GM12878 (cell line): Measurements from ENCODE around the gene ZNF493. TPM values are rescaled to one million over a fixed set of nuclear protein-coding genes. Genes with fewer than 3 reads are reported as not detected.

Experiments
- ATF3 ChIP-seq: IDR thresholded peaks from 2 replicates; pipeline ENCODE4 v1.6.1; 2011; ENCODE audit warnings: low read depth, mild to moderate bottlenecking, low read length, moderate library complexity, borderline replicate concordance; ENCODE audit errors: extremely low read depth
- BHLHE40 ChIP-seq, 2 experiments: fragments of 450-650 bp in 1 of 2; IDR thresholded peaks; 2 replicates each; pipeline ENCODE4 v1.6.1; 2011 to 2017; ENCODE audit warnings: low read depth in 2 of 2, borderline replicate concordance in 1 of 2, improper control_type of control experiment in 1 of 2, low read length in 1 of 2, mild to moderate bottlenecking in 1 of 2
- BRCA1 ChIP-seq: IDR thresholded peaks from 2 replicates; pipeline ENCODE4 v1.6.1; 2011; ENCODE audit warnings: low read depth, low read length, improper control_type of control experiment
- CBX5 ChIP-seq: sonication (generic); IDR thresholded peaks from 2 replicates; pipeline ENCODE4 v1.6.1; 2016; ENCODE audit warnings: low read depth, moderate library complexity, mild to moderate bottlenecking, inconsistent platforms
- CHD2 ChIP-seq: IDR thresholded peaks from 2 replicates; pipeline ENCODE4 v1.6.1; 2011; ENCODE audit warnings: low read depth, low read length, improper control_type of control experiment, borderline replicate concordance
- CUX1 ChIP-seq: IDR thresholded peaks from 2 replicates; pipeline ENCODE4 v1.6.1; 2012; ENCODE audit warnings: improper control_type of control experiment, low read depth, low read length; ENCODE audit not compliant: insufficient replicate concordance
- EGR1 ChIP-seq, 2 experiments: IDR thresholded peaks; 1 replicate in 1 of 2; 2 replicates in 1 of 2; pipeline ENCODE4 v1.6.1; 2011 to 2012; ENCODE audit warnings: low read depth in 2 of 2, low read length in 2 of 2, borderline replicate concordance in 1 of 2, mild to moderate bottlenecking in 1 of 2, moderate library complexity in 1 of 2
- ESRRA ChIP-seq: IDR thresholded peaks from 2 replicates; pipeline ENCODE4 v1.6.1; 2012; ENCODE audit warnings: mild to moderate bottlenecking, low read length, improper control_type of control experiment
- HDAC6 ChIP-seq: fragments of 200-600 bp; sonication (generic); IDR thresholded peaks from one replicate; pipeline ENCODE4 v1.8.0; 2017; ENCODE audit warnings: antibody characterized with exemption; ENCODE audit not compliant: unreplicated experiment
- KDM1A ChIP-seq: fragments of 200-600 bp; sonication (generic); IDR thresholded peaks from 2 replicates; pipeline ENCODE4 v1.6.1; 2016; ENCODE audit warnings: borderline replicate concordance
- LARP7 ChIP-seq: fragments of 450-650 bp; IDR thresholded peaks from 2 replicates; pipeline ENCODE4 v1.6.1; 2017; ENCODE audit warnings: mild to moderate bottlenecking
- NR2C1 ChIP-seq: fragments of 450-650 bp; IDR thresholded peaks from 2 replicates; pipeline ENCODE4 v1.6.1; 2017; ENCODE audit warnings: antibody characterized with exemption, mild to moderate bottlenecking, moderate library complexity
- RAD21 ChIP-seq: IDR thresholded peaks from 2 replicates; pipeline ENCODE4 v1.6.1; 2011; ENCODE audit warnings: mild to moderate bottlenecking, low read depth, low read length, moderate library complexity; ENCODE audit not compliant: insufficient read depth
- SMC3 ChIP-seq: IDR thresholded peaks from 2 replicates; pipeline ENCODE4 v1.6.1; 2011; ENCODE audit warnings: low read length, improper control_type of control experiment, borderline replicate concordance
- SRF ChIP-seq, 2 experiments: IDR thresholded peaks; 2 replicates each; pipeline ENCODE4 v1.6.1; 2011; ENCODE audit warnings: low read depth in 2 of 2, low read length in 2 of 2, mild to moderate bottlenecking in 1 of 2, moderate library complexity in 1 of 2
- YY1 ChIP-seq: IDR thresholded peaks from 2 replicates; pipeline ENCODE4 v1.6.1; 2011; ENCODE audit warnings: low read depth, mild to moderate bottlenecking, low read length
- ZBTB11 ChIP-seq: fragments of 450-650 bp; formaldehyde crosslinking; IDR thresholded peaks from 2 replicates; pipeline ENCODE4 v1.5.0; 2022; ENCODE audit warnings: mild to moderate bottlenecking, missing genetic modification characterization
- polyA plus RNA-seq, 11 experiments: library from polyadenylated mRNA; depleted of rRNA in 4 of 11; unstranded in 6 of 11; stranded (reverse) in 5 of 11; fragments of >200 nt; fragmentation: Nextera tagmentation in 4 of 11; fragmentation: Illumina TruSeq in 1 of 11; extraction: Ambion mirVana in 4 of 11; extraction: Trizol in 1 of 11; gene quantifications; 1 replicate in 1 of 11; 2 replicates in 10 of 11; pipeline versions ENCODE4 v1.2.1 to v1.2.3, GENCODE V29; 2011 to 2016; ENCODE audit warnings: inconsistent platforms in 2 of 11, missing spikeins in 2 of 11, low read depth in 1 of 11
- total RNA-seq, 4 experiments: library from RNA; depleted of rRNA in 3 of 4; stranded (reverse); fragments of >200 nt in 3 of 4; fragmentation: Illumina TruSeq in 1 of 4; extraction: Trizol in 1 of 4; gene quantifications; 2 replicates each; pipeline versions ENCODE4 v1.2.1 to v1.2.3, GENCODE V29; 2013 to 2021

The ZNF493 gene
- total and polyA plus RNA-seq, 10 of the 15 experiments (the other 5 are each of a cell fraction or from before 2014, with no cell fraction given): 2.9 to 17.6 (median 8.3) TPM

- TF ChIP-seq CUX1 (no peak), ATF3 (no peak), KDM1A (no peak), EGR1 (IDR thresholded peaks at IDR 0.05; ENCODE audit: borderline replicate concordance in 1 of 2, low read depth in 2 of 2, low read length in 2 of 2) (no peak), BHLHE40 (IDR thresholded peaks at IDR 0.05; ENCODE audit: borderline replicate concordance in 1 of 2, low read depth in 2 of 2, low read length in 1 of 2) (no peak), HDAC6 (no peak), LARP7 (no peak), YY1 (peak; percentile 87), NR2C1 (no peak), SMC3 (no peak), CHD2 (peak; percentile 76; the same call in 1 of the 2 replicates), ZBTB11 (no peak), RAD21 (no peak), SRF (IDR thresholded peaks at IDR 0.05; ENCODE audit: low read depth in 2 of 2, low read length in 2 of 2) (peak in 1 of 2 experiments; percentile 78; a peak in 2 of 4 replicates), ESRRA (no peak), CBX5 (no peak), BRCA1 (no peak)
These were observed 38.0 kb upstream of the ZNF493 start, which contains the start of gene ZNF738 (continued) for GRCh38 chr19:21358768-21359451.
